Upper lobe of right lung (tissue), 1 donor: Measurements from ENCODE around the gene PLEKHG1. TPM values are rescaled to one million over a fixed set of nuclear protein-coding genes. Genes with fewer than 3 reads are reported as not detected.

Source experiments
- ATAC-seq: fragments of 200-7000 bp; cut with Tn5 transposase; one replicate; pipeline ENCODE4 v1.9.1; 2020; ENCODE audit warnings: mild to moderate bottlenecking, moderate library complexity
- DNase-seq: peaks from one replicate; pipeline ENCODE4 v3.0.0-alpha.2; 2020
- H3K27ac ChIP-seq: fragments of 200-600 bp; one replicate; pipeline ENCODE4 v1.8.0; 2022
- H3K27me3 ChIP-seq: fragments of 200-600 bp; one replicate; pipeline ENCODE4 v1.8.0; 2022; ENCODE audit warnings: mild to moderate bottlenecking
- H3K36me3 ChIP-seq: fragments of 200-600 bp; one replicate; pipeline ENCODE4 v1.8.0; 2022
- H3K4me1 ChIP-seq: fragments of 200-600 bp; one replicate; pipeline ENCODE4 v1.8.0; 2022
- H3K4me3 ChIP-seq: fragments of 200-600 bp; one replicate; pipeline ENCODE4 v1.8.0; 2022; ENCODE audit warnings: mild to moderate bottlenecking
- H3K9me3 ChIP-seq: fragments of 200-600 bp; one replicate; pipeline ENCODE4 v1.8.0; 2022
- CTCF ChIP-seq: fragments of 200-600 bp; IDR thresholded peaks from one replicate; pipeline ENCODE4 v1.8.0; 2022; ENCODE audit warnings: antibody characterized with exemption
- intact Hi-C: fragments of 100-400 bp; cut with DNase I; formaldehyde crosslinking; loops from one replicate; pipeline ENCODE4 v1.11.0; 2022
- long read RNA-seq: library from polyadenylated mRNA; unstranded; transcript quantifications from one replicate; pipeline ENCODE4 v2.0.0, GENCODE V29; 2021
- total RNA-seq: library from RNA; stranded (reverse); fragmentation: NEBNext Ultra II Directional; extraction: Animal tissue kit (Norgen Biotek cat#: 25700); gene quantifications from one replicate; pipeline ENCODE4 v1.2.1, GENCODE V29; 2021
- donor health status: DM: no; HTN: yes; CAD: no; lungs with severe emphysema.

The PLEKHG1 gene
- 34.6 TPM for total RNA-seq
- long read RNA-seq, partial matches to known transcripts: 15 of 29 reads
- long read RNA-seq, other reads (novel, unspliced or antisense): 13 of 29 reads

GRCh38 chr6:150599199-150600009 is at the start of gene PLEKHG1:
Gene PLEKHG1, plus strand, starts transcription at chr6:150599885. Its CDS starts 133,797 bp downstream, at chr6:150733682.
- peak within 1 kb of the TSS; percentile 72 for H3K4me3 ChIP-seq
- no peaks in the 10 kb centered on the region for H3K27me3 ChIP-seq
- no peaks in the 10 kb centered on the region for H3K36me3 ChIP-seq
- DNase-seq (peak; percentile 89), ATAC-seq (peak; percentile 96)
- no peaks in the 10 kb centered on the region for H3K9me3 ChIP-seq
- TF ChIP-seq CTCF: no peak
- H3K4me1 ChIP-seq: peaks cover 15% of the 10 kb centered on the region
- intact Hi-C loops: no loop called here
- peak within 1 kb of the TSS; percentile 67 for H3K27ac ChIP-seq

- H3K9me3 ChIP-seq: no peaks in the 10 kb centered on the region
- no peak for DNase-seq
- no peak for ATAC-seq
- H3K36me3 ChIP-seq: no peaks in the 10 kb centered on the region
- no peaks in the 10 kb centered on the region for H3K4me1 ChIP-seq
- no peak overlapping the region for H3K27ac ChIP-seq
- no peak for TF ChIP-seq CTCF
- H3K27me3 ChIP-seq: no peaks in the 10 kb centered on the region
- H3K4me3 ChIP-seq: no peak overlapping the region
- intact Hi-C loops: no loop called here
These were observed 49.4 kb upstream of the PLEKHG1 start for GRCh38 chr6:150550244-150550643.

- intact Hi-C loops: no loop called here
- Histone ChIP-seq H3K4me1 (no peaks in the 10 kb centered on the region), H3K27me3 (no peaks in the 10 kb centered on the region), H3K4me3 (no peak overlapping the region), H3K36me3 (no peaks in the 10 kb centered on the region), H3K27ac (no peak overlapping the region), H3K9me3 (no peaks in the 10 kb centered on the region)
- TF ChIP-seq CTCF: no peak
- ATAC-seq (no peak), DNase-seq (no peak)
These were observed 42.6 kb upstream of the PLEKHG1 start for GRCh38 chr6:150557043-150557599.

- Histone ChIP-seq H3K4me1 (no peaks in the 10 kb centered on the region), H3K36me3 (no peaks in the 10 kb centered on the region), H3K4me3 (no peak overlapping the region), H3K27me3 (no peaks in the 10 kb centered on the region), H3K27ac (no peak overlapping the region), H3K9me3 (no peaks in the 10 kb centered on the region)
- DNase-seq (no peak), ATAC-seq (no peak)
- intact Hi-C loops: no loop called here
- TF ChIP-seq CTCF: no peak
These were observed 39.4 kb upstream of the PLEKHG1 start for GRCh38 chr6:150560004-150560883.

- no peak for DNase-seq
- TF ChIP-seq CTCF: no peak
- H3K4me1 ChIP-seq: no peaks in the 10 kb centered on the region
These were observed 38.8 kb upstream of the PLEKHG1 start for GRCh38 chr6:150560884-150561219.

More at GRCh38 chr6:150560884-150561219, 38.8 kb upstream of the PLEKHG1 start:
- intact Hi-C loops: no loop called here
- H3K27me3 ChIP-seq: no peaks in the 10 kb centered on the region
- H3K27ac ChIP-seq: no peak overlapping the region
- no peak for ATAC-seq
- no peak overlapping the region for H3K4me3 ChIP-seq
- H3K36me3 ChIP-seq: no peaks in the 10 kb centered on the region
- H3K9me3 ChIP-seq: no peaks in the 10 kb centered on the region
